H1 (cell line): ENCODE measurements around the gene IFT122. TPM values are rescaled to one million over a fixed set of nuclear protein-coding genes. Genes with fewer than 3 reads are reported as not detected.

Source experiments
- POLR2A ChIP-seq, 2 experiments: IDR thresholded peaks; 1 replicate in 1 of 2; 2 replicates in 1 of 2; pipeline ENCODE4 v1.6.1; 2011; ENCODE audit warnings: low read depth in 2 of 2, low read length in 2 of 2, mild to moderate bottlenecking in 2 of 2; ENCODE audit errors: control extremely low read depth in 1 of 2
- RFX5 ChIP-seq: IDR thresholded peaks from 2 replicates; pipeline ENCODE4 v1.6.1; 2011; ENCODE audit warnings: low read depth, low read length, improper control_type of control experiment, borderline replicate concordance
- SIRT6 ChIP-seq: IDR thresholded peaks from one replicate; pipeline ENCODE4 v1.7.1; 2012; ENCODE audit warnings: low read length, inconsistent platforms
- SRF ChIP-seq: IDR thresholded peaks from 2 replicates; pipeline ENCODE4 v1.6.1; 2011; ENCODE audit warnings: mild to moderate bottlenecking, low read depth, low read length, moderate library complexity
- TEAD4 ChIP-seq: IDR thresholded peaks from 2 replicates; pipeline ENCODE4 v1.6.1; 2012; ENCODE audit warnings: low read depth, low read length, inconsistent platforms, mixed read lengths
- polyA plus RNA-seq, 7 experiments: library from polyadenylated mRNA; depleted of rRNA in 3 of 7; stranded (reverse) in 5 of 7; unstranded in 2 of 7; fragments of >200 nt in 5 of 7; fragments of 200-250 nt in 2 of 7; gene quantifications; 1 replicate in 5 of 7; 2 replicates in 1 of 7; 4 replicates in 1 of 7; pipeline versions ENCODE4 v1.2.1 to v1.2.3, GENCODE V29; 2011 to 2013; ENCODE audit warnings: missing spikeins in 2 of 7, mixed read lengths in 2 of 7
- total RNA-seq: library from RNA; stranded (reverse); fragmentation: NEBNext Ultra II Directional; extraction: Animal tissue kit (Norgen Biotek cat#: 25700); gene quantifications from 2 replicates; pipeline ENCODE4 v1.2.1, GENCODE V29; 2021

Gene IFT122
- total and polyA plus RNA-seq, 2 of the 8 experiments (the other 6 are each of a cell fraction or from before 2014, with no cell fraction given): 23.7 to 25.1 TPM

GRCh38 chr3:129473067-129473768 lies 33.2 kb downstream of the IFT122 start (continued):
- TF ChIP-seq TEAD4 (no peak), POLR2A (IDR thresholded peaks at IDR 0.05; ENCODE audit: control extremely low read depth in 1 of 2, low read depth in 2 of 2, low read length in 2 of 2) (no peak), SRF (no peak), SIRT6 (no peak), RFX5 (no peak)
